GM12878 (cell line): Measurements from ENCODE around the gene C11orf58. TPM values are rescaled to one million over a fixed set of nuclear protein-coding genes. Genes with fewer than 3 reads are reported as not detected.
A peak's percentile ranks its signal among the peaks of the same experiment; 100 is the strongest.

Experiments
- ATAC-seq: fragments of 200-7000 bp; cut with Tn5 transposase; 3 replicates; pipeline ENCODE4 v1.9.1; 2020; ENCODE audit warnings: mild to moderate bottlenecking, moderate library complexity
- BruUV-seq: library from RNA; stranded (reverse); fragments of 400-500 nt; replicated peaks from 2 replicates; lab custom pipeline; 2021; lab: Mats Ljungman, UMichigan
- CTCF ChIA-PET: fragments of 300-600 bp; sonication (Branson Sonifier 250); formaldehyde crosslinking; extraction: SDS; loops from one replicate; lab custom pipeline; 2021; ENCODE audit warnings: inconsistent platforms; lab: Yijun Ruan, JAX
- POLR2A ChIA-PET: fragments of 350-600 bp; formaldehyde crosslinking; extraction: SDS; loops from one replicate; lab custom pipeline; 2021; ENCODE audit warnings: inconsistent platforms; lab: Charles Lee
- RAD21 ChIA-PET: fragments of 300-600 bp; sonication (Branson Sonifier 250); formaldehyde crosslinking; loops from one replicate; lab custom pipeline; 2023; ENCODE audit warnings: antibody characterized with exemption; ENCODE audit not compliant: unreplicated experiment; lab: Charles Lee
- SMC1A ChIA-PET: fragments of 300-600 bp; sonication (Branson Sonifier 250); formaldehyde crosslinking; loops from one replicate; lab custom pipeline; 2023; ENCODE audit not compliant: unreplicated experiment, uncharacterized antibody; lab: Charles Lee
- DNase-seq: peaks from one replicate; pipeline ENCODE4 v3.0.0-alpha.2; 2011; ENCODE audit warnings: low read depth, low spot score
- FAIRE-seq: peaks from 3 replicates; lab custom pipeline; 2011; peaks lifted over from hg19 to GRCh38; lab: Jason Lieb, UNC
- H2AFZ ChIP-seq: 2 replicates; pipeline ENCODE4 v1.6.0; 2011; ENCODE audit warnings: low read depth, low read length, control low read depth; ENCODE audit not compliant: control insufficient read depth
- H3K27ac ChIP-seq: 2 replicates; pipeline ENCODE4 v1.5.1; 2011; ENCODE audit warnings: control low read depth; ENCODE audit not compliant: control insufficient read depth, insufficient read depth
- H3K27me3 ChIP-seq, 2 experiments: replicated peaks in 1 of 2; 2 replicates each; pipeline versions ENCODE4 v1.6.0 to v1.6.1; 2011; ENCODE audit warnings: low read length in 1 of 2; ENCODE audit not compliant: control insufficient read depth in 2 of 2, insufficient read depth in 2 of 2
- H3K36me3 ChIP-seq, 2 experiments: 2 replicates each; pipeline ENCODE4 v1.5.1; 2011; ENCODE audit warnings: low read length in 1 of 2; ENCODE audit not compliant: control insufficient read depth in 2 of 2, insufficient read depth in 2 of 2
- H3K4me1 ChIP-seq: 2 replicates; pipeline ENCODE4 v1.6.1; 2011; ENCODE audit warnings: mild to moderate bottlenecking, low read length, moderate library complexity, mixed read lengths; ENCODE audit not compliant: control insufficient read depth, insufficient read depth
- H3K4me2 ChIP-seq: 2 replicates; pipeline ENCODE4 v1.6.0; 2011; ENCODE audit warnings: control low read depth; ENCODE audit not compliant: control insufficient read depth, insufficient read depth
- H3K4me3 ChIP-seq: fragments of 200-600 bp; sonication (generic); 2 replicates; pipeline ENCODE4 v1.5.1; 2016
- H3K79me2 ChIP-seq: 2 replicates; pipeline ENCODE4 v1.6.0; 2011; ENCODE audit warnings: low read length; ENCODE audit not compliant: control insufficient read depth, insufficient read depth
- H3K9ac ChIP-seq: 2 replicates; pipeline ENCODE4 v1.8.0; 2011; ENCODE audit warnings: low read length, control low read depth, mixed read lengths; ENCODE audit not compliant: control insufficient read depth, insufficient read depth
- H3K9me3 ChIP-seq: replicated peaks from 3 replicates; pipeline ENCODE4 v1.5.1; 2011; ENCODE audit warnings: mild to moderate bottlenecking, low read length; ENCODE audit not compliant: control insufficient read depth, insufficient read depth
- H4K20me1 ChIP-seq: 2 replicates; pipeline ENCODE4 v1.6.0; 2011; ENCODE audit not compliant: control insufficient read depth, insufficient read depth
- BMI1 ChIP-seq: fragments of 450-650 bp; IDR thresholded peaks from 2 replicates; pipeline ENCODE4 v1.6.1; 2016; ENCODE audit warnings: mild to moderate bottlenecking, moderate library complexity, borderline replicate concordance
- ETV6 ChIP-seq, 2 experiments: fragments of 450-650 bp in 1 of 2; IDR thresholded peaks in 1 of 2; conservative IDR thresholded peaks in 1 of 2; 2 replicates each; pipeline ENCODE4 v1.6.1; 2014; ENCODE audit warnings: antibody characterized with exemption in 1 of 2, borderline replicate concordance in 1 of 2, low read depth in 1 of 2, mild to moderate bottlenecking in 1 of 2, moderate library complexity in 1 of 2
- KLF5 ChIP-seq: fragments of 450-650 bp; IDR thresholded peaks from 2 replicates; pipeline ENCODE4 v1.6.1; 2014; ENCODE audit warnings: mild to moderate bottlenecking; ENCODE audit not compliant: partially characterized antibody
- MTA3 ChIP-seq: IDR thresholded peaks from 2 replicates; pipeline ENCODE4 v1.6.1; 2012; ENCODE audit warnings: low read length, inconsistent platforms, borderline replicate concordance
- NFIC ChIP-seq: IDR thresholded peaks from 2 replicates; pipeline ENCODE4 v1.6.1; 2012; ENCODE audit warnings: low read depth, mild to moderate bottlenecking, inconsistent platforms, low read length, moderate library complexity
- NFYB ChIP-seq: IDR thresholded peaks from 2 replicates; pipeline ENCODE4 v1.6.1; 2011; ENCODE audit warnings: low read depth, mild to moderate bottlenecking, low read length, improper control_type of control experiment, moderate library complexity; ENCODE audit not compliant: insufficient read depth
- POLR2A ChIP-seq: IDR thresholded peaks from 2 replicates; pipeline ENCODE4 v1.6.1; 2011; ENCODE audit warnings: low read depth, mild to moderate bottlenecking, low read length
- WGBS: methylation state at CpG from one replicate; pipeline ENCODE4 v1.1.6; 2016; ENCODE audit warnings: low lambda C conversion rate; ENCODE audit not compliant: insufficient replicate concordance, insufficient coverage; ENCODE audit errors: missing lambda C conversion rate; 5-methylcytosine and 5-hydroxymethylcytosine counted together
- in situ Hi-C: fragments of 300-500 bp; cut with MboI; formaldehyde crosslinking; loops from 9 replicates; pipeline ENCODE4 v1.14.3; 2018; ENCODE audit warnings: mixed read lengths
- intact Hi-C: fragments of 100-400 bp; cut with micrococcal nuclease; formaldehyde crosslinking; loops from one replicate; pipeline ENCODE4 v1.14.2; 2022; ENCODE audit not compliant: unreplicated experiment
- polyA plus RNA-seq, 11 experiments: library from polyadenylated mRNA; depleted of rRNA in 4 of 11; unstranded in 6 of 11; stranded (reverse) in 5 of 11; fragments of >200 nt; fragmentation: Nextera tagmentation in 4 of 11; fragmentation: Illumina TruSeq in 1 of 11; extraction: Ambion mirVana in 4 of 11; extraction: Trizol in 1 of 11; gene quantifications; 1 replicate in 1 of 11; 2 replicates in 10 of 11; pipeline versions ENCODE4 v1.2.1 to v1.2.3, GENCODE V29; 2011 to 2016; ENCODE audit warnings: inconsistent platforms in 2 of 11, missing spikeins in 2 of 11, low read depth in 1 of 11
- total RNA-seq, 4 experiments: library from RNA; depleted of rRNA in 3 of 4; stranded (reverse); fragments of >200 nt in 3 of 4; fragmentation: Illumina TruSeq in 1 of 4; extraction: Trizol in 1 of 4; gene quantifications; 2 replicates each; pipeline versions ENCODE4 v1.2.1 to v1.2.3, GENCODE V29; 2013 to 2021
- TF ChIP-seq, protein P1 (sequence below): IDR thresholded peaks from 2 replicates; pipeline ENCODE4 v1.6.1; 2012; ENCODE audit warnings: mild to moderate bottlenecking, low read depth, low read length
- TF ChIP-seq, protein P2 (sequence below): IDR thresholded peaks from 2 replicates; pipeline ENCODE4 v1.6.1; 2012; ENCODE audit warnings: low read depth, low read length, improper control_type of control experiment
- TF ChIP-seq, protein P3 (sequence below): IDR thresholded peaks from 2 replicates; pipeline ENCODE4 v1.6.1; 2011; ENCODE audit warnings: low read depth, mild to moderate bottlenecking, low read length, moderate library complexity, borderline replicate concordance; ENCODE audit errors: extremely low read depth

C11orf58 gene
- total and polyA plus RNA-seq, 10 of the 15 experiments (the other 5 are each of a cell fraction or from before 2014, with no cell fraction given) = 98.2 to 379 (median 211) TPM

DNA sequence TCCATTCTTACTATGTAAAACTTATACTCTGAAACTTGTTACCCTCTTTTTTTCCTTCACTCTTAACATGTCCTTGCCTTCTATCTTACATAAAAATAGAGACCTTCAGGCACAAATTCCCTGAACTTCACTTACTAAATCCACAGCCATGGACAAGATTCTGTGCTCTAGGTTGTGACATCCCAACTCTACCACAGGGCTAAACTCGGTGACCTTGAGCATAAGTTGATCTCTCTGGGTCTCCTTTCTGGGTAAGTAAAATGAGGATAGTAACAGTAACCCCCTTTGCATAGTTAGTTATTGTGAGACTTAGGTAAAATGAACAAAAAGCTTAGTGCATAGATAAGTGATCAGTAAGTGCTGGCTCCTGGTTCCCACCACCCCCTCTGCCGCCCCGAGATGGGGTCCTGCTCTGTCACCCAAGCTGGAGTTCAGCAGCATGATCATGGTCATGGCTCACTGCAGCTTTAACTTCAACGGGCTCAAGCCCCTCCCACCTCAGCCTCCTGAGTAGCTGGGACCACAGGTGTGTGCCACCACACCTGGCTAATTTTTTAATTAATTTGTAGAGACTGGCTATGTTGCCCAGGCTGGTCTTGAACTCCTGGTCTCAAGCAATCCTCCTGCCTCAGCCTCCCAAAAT lies 20.1 kb downstream of the C11orf58 start:
- DNase-seq (no peak), ATAC-seq (no peak), FAIRE-seq (no peak)
- CTCF ChIA-PET = no interaction called here
- SMC1A ChIA-PET = no interaction called here
- intact Hi-C loops (no loop called here), in situ Hi-C loops (no loop called here)
- H3K9ac ChIP-seq = no peak overlapping the region
- no peaks in the 10 kb centered on the region for H3K27me3 ChIP-seq
- TF ChIP-seq POLR2A (peak; percentile 33; the same call in 1 of the 2 replicates), KLF5 (no peak)
- H3K4me2 ChIP-seq = no peak overlapping the region
- peaks cover 0 to 4% of the 10 kb centered on the region in 2 experiments; a peak in 1 of 4 replicates for H3K36me3 ChIP-seq
- H3K9me3 ChIP-seq = no peaks in the 10 kb centered on the region
- no peaks in the 10 kb centered on the region for H3K79me2 ChIP-seq
- WGBS = 93% methylated on average over 4 of the region's 4 CpGs
- no peak overlapping the region for H2AFZ ChIP-seq
- POLR2A ChIA-PET = no interaction called here
- H4K20me1 ChIP-seq = no peaks in the 10 kb centered on the region
- H3K4me1 ChIP-seq = no peaks in the 10 kb centered on the region
- H3K27ac ChIP-seq = no peak overlapping the region
- RAD21 ChIA-PET = interaction anchor here (0.9 kb wide), 1 partner anchor 127 kb away, joined by 3 read pairs; no protein-coding TSS in a partner anchor
- no peak overlapping the region for H3K4me3 ChIP-seq
- no TSS peak for BruUV-seq

DNA sequence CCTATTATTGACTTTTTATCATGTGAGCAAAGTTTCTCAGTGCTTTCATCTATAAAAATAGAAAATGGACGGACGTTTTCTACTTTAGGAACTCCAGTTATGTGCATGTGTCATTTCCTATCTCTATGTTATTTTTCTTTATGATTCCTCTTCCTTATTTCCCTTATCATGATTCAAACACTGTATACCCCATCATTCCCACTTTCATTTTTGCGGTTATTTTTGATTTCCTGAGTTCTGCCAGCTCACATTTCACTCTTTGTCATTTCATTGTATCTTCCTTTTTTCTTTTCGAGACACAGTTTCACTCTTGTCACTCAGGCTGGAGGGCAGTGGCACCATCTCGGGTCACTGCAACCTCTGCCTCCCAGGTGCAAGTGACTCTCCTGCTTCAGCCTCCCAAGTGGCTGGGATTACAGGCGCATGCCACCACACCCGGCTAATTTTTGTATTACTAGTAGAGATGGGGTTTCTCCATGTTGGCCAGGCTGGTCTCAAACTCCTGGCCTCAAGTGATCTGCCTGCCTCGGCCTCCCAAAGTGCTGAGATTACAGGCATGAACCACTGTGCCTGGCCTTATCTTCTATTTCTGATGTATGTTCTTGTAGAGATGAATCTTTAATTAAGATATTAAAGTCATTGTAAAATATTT lies 21.5 kb downstream of the C11orf58 start:
- Histone ChIP-seq H3K79me2 (no peaks in the 10 kb centered on the region), H3K27me3 (no peaks in the 10 kb centered on the region), H3K4me1 (no peaks in the 10 kb centered on the region), H3K4me3 (no peak overlapping the region), H3K36me3 (peaks cover 0 to 3% of the 10 kb centered on the region in 2 experiments; a peak in 1 of 4 replicates), H3K9ac (no peak overlapping the region), H4K20me1 (no peaks in the 10 kb centered on the region), H3K9me3 (no peaks in the 10 kb centered on the region), H2AFZ (no peak overlapping the region), H3K27ac (no peak overlapping the region), H3K4me2 (no peak overlapping the region)
- DNase-seq = no peak
- no peak for ATAC-seq
- BruUV-seq = no TSS peak
- no peak for FAIRE-seq
- RAD21 ChIA-PET = no interaction called here
- POLR2A ChIA-PET = no interaction called here
- 52% methylated on average over 8 of the region's 8 CpGs for WGBS
- in situ Hi-C loops (no loop called here), intact Hi-C loops (no loop called here)
- CTCF ChIA-PET = interaction anchor here (1.2 kb wide), 1 partner anchor 11 kb away, joined by 3 read pairs; no protein-coding TSS in a partner anchor
- SMC1A ChIA-PET = interaction anchor here (1.1 to 1.4 kb wide), 2 partner anchors 9 to 19 kb away, joined by 3 to 4 read pairs; no protein-coding TSS in a partner anchor
- TF ChIP-seq NFYB (no peak), BMI1 (no peak), NFIC (no peak), MTA3 (no peak), ETV6 (conservative IDR thresholded peaks at IDR 0.05 in 1 of 2, IDR thresholded peaks at IDR 0.05 in 1 of 2; ENCODE audit: borderline replicate concordance in 1 of 2, low read depth in 1 of 2) (no peak)
- TF ChIP-seq, protein P1, sequence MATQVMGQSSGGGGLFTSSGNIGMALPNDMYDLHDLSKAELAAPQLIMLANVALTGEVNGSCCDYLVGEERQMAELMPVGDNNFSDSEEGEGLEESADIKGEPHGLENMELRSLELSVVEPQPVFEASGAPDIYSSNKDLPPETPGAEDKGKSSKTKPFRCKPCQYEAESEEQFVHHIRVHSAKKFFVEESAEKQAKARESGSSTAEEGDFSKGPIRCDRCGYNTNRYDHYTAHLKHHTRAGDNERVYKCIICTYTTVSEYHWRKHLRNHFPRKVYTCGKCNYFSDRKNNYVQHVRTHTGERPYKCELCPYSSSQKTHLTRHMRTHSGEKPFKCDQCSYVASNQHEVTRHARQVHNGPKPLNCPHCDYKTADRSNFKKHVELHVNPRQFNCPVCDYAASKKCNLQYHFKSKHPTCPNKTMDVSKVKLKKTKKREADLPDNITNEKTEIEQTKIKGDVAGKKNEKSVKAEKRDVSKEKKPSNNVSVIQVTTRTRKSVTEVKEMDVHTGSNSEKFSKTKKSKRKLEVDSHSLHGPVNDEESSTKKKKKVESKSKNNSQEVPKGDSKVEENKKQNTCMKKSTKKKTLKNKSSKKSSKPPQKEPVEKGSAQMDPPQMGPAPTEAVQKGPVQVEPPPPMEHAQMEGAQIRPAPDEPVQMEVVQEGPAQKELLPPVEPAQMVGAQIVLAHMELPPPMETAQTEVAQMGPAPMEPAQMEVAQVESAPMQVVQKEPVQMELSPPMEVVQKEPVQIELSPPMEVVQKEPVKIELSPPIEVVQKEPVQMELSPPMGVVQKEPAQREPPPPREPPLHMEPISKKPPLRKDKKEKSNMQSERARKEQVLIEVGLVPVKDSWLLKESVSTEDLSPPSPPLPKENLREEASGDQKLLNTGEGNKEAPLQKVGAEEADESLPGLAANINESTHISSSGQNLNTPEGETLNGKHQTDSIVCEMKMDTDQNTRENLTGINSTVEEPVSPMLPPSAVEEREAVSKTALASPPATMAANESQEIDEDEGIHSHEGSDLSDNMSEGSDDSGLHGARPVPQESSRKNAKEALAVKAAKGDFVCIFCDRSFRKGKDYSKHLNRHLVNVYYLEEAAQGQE = no peak
- TF ChIP-seq, protein P2, sequence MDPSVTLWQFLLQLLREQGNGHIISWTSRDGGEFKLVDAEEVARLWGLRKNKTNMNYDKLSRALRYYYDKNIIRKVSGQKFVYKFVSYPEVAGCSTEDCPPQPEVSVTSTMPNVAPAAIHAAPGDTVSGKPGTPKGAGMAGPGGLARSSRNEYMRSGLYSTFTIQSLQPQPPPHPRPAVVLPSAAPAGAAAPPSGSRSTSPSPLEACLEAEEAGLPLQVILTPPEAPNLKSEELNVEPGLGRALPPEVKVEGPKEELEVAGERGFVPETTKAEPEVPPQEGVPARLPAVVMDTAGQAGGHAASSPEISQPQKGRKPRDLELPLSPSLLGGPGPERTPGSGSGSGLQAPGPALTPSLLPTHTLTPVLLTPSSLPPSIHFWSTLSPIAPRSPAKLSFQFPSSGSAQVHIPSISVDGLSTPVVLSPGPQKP = no peak
- TF ChIP-seq, protein P3, sequence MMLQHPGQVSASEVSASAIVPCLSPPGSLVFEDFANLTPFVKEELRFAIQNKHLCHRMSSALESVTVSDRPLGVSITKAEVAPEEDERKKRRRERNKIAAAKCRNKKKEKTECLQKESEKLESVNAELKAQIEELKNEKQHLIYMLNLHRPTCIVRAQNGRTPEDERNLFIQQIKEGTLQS = no peak
